ENCODE data around the gene MVD. TPM values are rescaled to one million over a fixed set of nuclear protein-coding genes. Genes with fewer than 3 reads are reported as not detected.

MVD gene
- total RNA-seq, 6 experiments from 2014 or later: 10.2 to 57.1 (median 15.2) TPM

- WGBS (ENCODE audit: insufficient coverage, low coverage, low lambda C conversion rate, missing lambda C conversion rate): no CpG with 5 or more reads among the region's 15 CpGs
- ATAC-seq: no peak
- peaks cover 0 to 9% (median 1%) of the 10 kb centered on the region in 4 donors for H3K36me3 ChIP-seq
Measured at GRCh38 chr16:88695218-88695617, 32.3 kb upstream of the MVD start.

GRCh38 chr16:88694221-88695087 is 31.6 kb upstream of the MVD start:
- ATAC-seq (no peak), DNase-seq (peak in 1 of 3 donors; percentile 47)
- intact Hi-C loops (cut with DNase I): no loop called here
- H3K4me1 ChIP-seq: no peaks in the 10 kb centered on the region
- WGBS (ENCODE audit: insufficient coverage, low coverage, low lambda C conversion rate, missing lambda C conversion rate): 100% methylated on average over 1 of the region's 37 CpGs
- no peaks in the 10 kb centered on the region for H3K27me3 ChIP-seq
- no peaks in the 10 kb centered on the region for H3K9me3 ChIP-seq
- H3K4me3 ChIP-seq: no peak overlapping the region
- H3K36me3 ChIP-seq: peaks cover 0 to 8% (median 1%) of the 10 kb centered on the region in 4 donors
- no peak overlapping the region for H3K27ac ChIP-seq
- TF ChIP-seq CTCF (IDR thresholded peaks at IDR 0.05): no peak
- no peak for TF ChIP-seq POLR2A (IDR thresholded peaks at IDR 0.05)

More at GRCh38 chr16:88695218-88695617, 32.3 kb upstream of the MVD start:
- H3K9me3 ChIP-seq: no peaks in the 10 kb centered on the region
- H3K4me3 ChIP-seq: no peak overlapping the region
- H3K4me1 ChIP-seq: no peaks in the 10 kb centered on the region
- TF ChIP-seq POLR2A (IDR thresholded peaks at IDR 0.05) (no peak), CTCF (IDR thresholded peaks at IDR 0.05) (no peak)
- H3K27ac ChIP-seq: no peak overlapping the region
- intact Hi-C loops (cut with DNase I): no loop called here
- no peaks in the 10 kb centered on the region for H3K27me3 ChIP-seq
- DNase-seq: peak in 1 of 3 donors; percentile 55

GRCh38 chr16:88693420-88694177 is 30.7 kb upstream of the MVD start:
- intact Hi-C loops (cut with DNase I): no loop called here
- Histone ChIP-seq H3K27me3 (no peaks in the 10 kb centered on the region), H3K4me3 (no peak overlapping the region), H3K36me3 (peaks cover 0 to 4% (median 1%) of the 10 kb centered on the region in 4 donors), H3K9me3 (no peaks in the 10 kb centered on the region), H3K4me1 (no peaks in the 10 kb centered on the region), H3K27ac (no peak overlapping the region)
- TF ChIP-seq CTCF (IDR thresholded peaks at IDR 0.05) (no peak), POLR2A (IDR thresholded peaks at IDR 0.05) (no peak)
- ATAC-seq (no peak), DNase-seq (peak in 1 of 3 donors; percentile 21)
- 80% methylated on average over 1 of the region's 39 CpGs for WGBS (ENCODE audit: insufficient coverage, low coverage, low lambda C conversion rate, missing lambda C conversion rate)

- H3K4me3 ChIP-seq: no peak overlapping the region
- no peaks in the 10 kb centered on the region for H3K27me3 ChIP-seq
- H3K27ac ChIP-seq: no peak overlapping the region
- H3K9me3 ChIP-seq: no peaks in the 10 kb centered on the region
- no peak for DNase-seq
- peaks cover 0 to 4% (median 1%) of the 10 kb centered on the region in 4 donors for H3K36me3 ChIP-seq
- 60% methylated on average over 2 of the region's 10 CpGs for WGBS (ENCODE audit: insufficient coverage, low coverage, low lambda C conversion rate, missing lambda C conversion rate)
- no peak for ATAC-seq
- no peaks in the 10 kb centered on the region for H3K4me1 ChIP-seq
- intact Hi-C loops (cut with DNase I): no loop called here
- TF ChIP-seq POLR2A (IDR thresholded peaks at IDR 0.05): no peak
- TF ChIP-seq CTCF (IDR thresholded peaks at IDR 0.05): no peak
Measured at GRCh38 chr16:88692861-88693260, 30.0 kb upstream of the MVD start.

All from right lobe of liver (tissue), 6 donors.